ENCODE data around the gene MIS18A.

MIS18A gene

DNA sequence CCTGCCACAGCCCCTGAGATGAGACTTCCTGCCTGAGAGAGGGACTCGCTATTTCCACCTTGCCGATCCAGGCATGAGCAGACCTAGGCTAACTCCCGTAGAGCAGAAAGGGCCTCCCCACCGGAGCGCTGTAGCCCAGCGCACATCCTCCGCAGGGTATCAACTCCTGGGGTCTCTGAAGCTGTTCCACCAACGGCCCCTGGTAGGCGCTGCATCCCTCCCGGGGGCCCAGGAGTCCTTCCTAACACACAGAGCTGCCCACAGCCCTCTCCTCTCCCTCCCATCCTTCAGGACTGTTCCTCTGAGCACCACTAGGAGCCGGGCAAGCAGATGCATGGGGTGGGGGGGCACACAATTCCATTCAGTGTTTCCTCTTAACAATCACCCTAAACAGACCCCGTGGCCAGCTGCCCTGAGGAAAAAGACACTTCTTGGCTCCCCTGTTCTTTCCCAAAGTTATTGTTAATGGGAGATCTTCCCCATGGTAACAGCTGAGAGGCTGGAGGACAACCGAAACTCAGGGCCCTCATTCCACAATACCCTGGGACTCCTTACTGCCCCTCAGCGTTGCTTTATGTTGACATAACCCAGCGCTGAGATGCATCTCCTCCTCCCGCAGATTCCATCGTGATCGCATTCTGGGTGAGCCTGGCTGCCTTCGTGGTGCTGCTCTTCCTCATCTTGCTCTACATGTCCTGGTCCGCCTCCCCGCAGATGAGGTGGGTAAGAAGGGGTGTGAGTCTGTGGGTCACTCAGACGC is 27.4 kb upstream of the MIS18A start:
- H3K27ac ChIP-seq (ENCODE audit: insufficient read depth, low read length, poor library complexity, severe bottlenecking): no peak overlapping the region
- H3K27me3 ChIP-seq (replicated peaks; ENCODE audit: control insufficient read depth, insufficient read depth, low read length, poor library complexity, severe bottlenecking): no peaks in the 10 kb centered on the region
- no peak for DNase-seq
- H3K4me1 ChIP-seq (ENCODE audit: control insufficient read depth, insufficient read depth, low read length, poor library complexity, severe bottlenecking): no peaks in the 10 kb centered on the region
- no peak overlapping the region for H3K4me3 ChIP-seq (ENCODE audit: insufficient read depth, low read depth, low read length, poor library complexity, severe bottlenecking)
- H3K36me3 ChIP-seq (ENCODE audit: control insufficient read depth, insufficient read depth, low read length): no peaks in the 10 kb centered on the region
- H3K9me3 ChIP-seq (ENCODE audit: control insufficient read depth, low read length): no peaks in the 10 kb centered on the region

DNA sequence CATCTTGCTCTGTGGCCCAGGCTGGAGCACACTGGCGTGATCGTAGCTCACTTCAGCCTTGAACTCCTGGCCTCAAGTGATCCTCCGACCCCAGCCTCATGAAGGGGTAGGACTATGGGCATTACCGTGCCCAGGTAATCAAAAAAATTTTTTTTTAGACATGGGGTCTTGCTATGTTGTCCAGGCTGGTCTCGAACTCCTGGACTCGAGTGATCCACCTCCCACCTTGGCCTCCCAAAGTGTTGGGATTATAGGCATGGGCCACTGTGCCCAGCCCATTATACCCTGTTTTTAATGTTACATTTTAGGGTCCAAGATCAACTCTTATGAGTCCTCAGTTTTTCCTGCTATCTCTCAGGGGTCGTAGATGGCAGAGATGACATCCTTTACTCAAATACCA is 26.1 kb upstream of the MIS18A start:
- no peak for DNase-seq
- Histone ChIP-seq H3K9me3 (ENCODE audit: control insufficient read depth, low read length) (no peaks in the 10 kb centered on the region), H3K27ac (ENCODE audit: insufficient read depth, low read length, poor library complexity, severe bottlenecking) (no peak overlapping the region), H3K4me3 (ENCODE audit: insufficient read depth, low read depth, low read length, poor library complexity, severe bottlenecking) (no peak overlapping the region), H3K4me1 (ENCODE audit: control insufficient read depth, insufficient read depth, low read length, poor library complexity, severe bottlenecking) (no peaks in the 10 kb centered on the region), H3K27me3 (replicated peaks; ENCODE audit: control insufficient read depth, insufficient read depth, low read length, poor library complexity, severe bottlenecking) (no peaks in the 10 kb centered on the region), H3K36me3 (ENCODE audit: control insufficient read depth, insufficient read depth, low read length) (no peaks in the 10 kb centered on the region)

DNA sequence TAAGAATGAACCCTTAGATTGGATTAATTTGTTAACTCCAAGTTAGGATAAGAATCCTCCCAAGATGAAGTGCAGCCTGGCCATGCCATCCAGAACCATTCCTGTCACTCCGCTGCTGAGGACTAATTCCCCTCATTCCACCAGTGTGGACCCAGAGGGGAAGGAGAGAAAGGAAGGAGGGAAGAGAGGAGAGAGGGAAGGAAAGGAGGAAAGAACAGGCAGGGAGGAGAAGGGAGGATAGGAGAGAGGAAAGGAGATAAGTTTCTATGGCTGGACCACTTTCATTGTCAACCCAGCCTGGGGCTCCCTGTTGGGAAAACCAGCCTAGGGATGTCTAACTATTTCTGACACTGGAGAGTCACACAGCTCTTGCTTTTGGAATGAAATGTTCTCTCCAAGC is 24.5 kb upstream of the MIS18A start:
- H3K9me3 ChIP-seq (ENCODE audit: control insufficient read depth, low read length): no peaks in the 10 kb centered on the region
- no peaks in the 10 kb centered on the region for H3K36me3 ChIP-seq (ENCODE audit: control insufficient read depth, insufficient read depth, low read length)
- H3K27me3 ChIP-seq (replicated peaks; ENCODE audit: control insufficient read depth, insufficient read depth, low read length, poor library complexity, severe bottlenecking): no peaks in the 10 kb centered on the region
- H3K4me1 ChIP-seq (ENCODE audit: control insufficient read depth, insufficient read depth, low read length, poor library complexity, severe bottlenecking): no peaks in the 10 kb centered on the region
- no peak overlapping the region for H3K27ac ChIP-seq (ENCODE audit: insufficient read depth, low read length, poor library complexity, severe bottlenecking)
- no peak overlapping the region for H3K4me3 ChIP-seq (ENCODE audit: insufficient read depth, low read depth, low read length, poor library complexity, severe bottlenecking)
- no peak for DNase-seq

DNA sequence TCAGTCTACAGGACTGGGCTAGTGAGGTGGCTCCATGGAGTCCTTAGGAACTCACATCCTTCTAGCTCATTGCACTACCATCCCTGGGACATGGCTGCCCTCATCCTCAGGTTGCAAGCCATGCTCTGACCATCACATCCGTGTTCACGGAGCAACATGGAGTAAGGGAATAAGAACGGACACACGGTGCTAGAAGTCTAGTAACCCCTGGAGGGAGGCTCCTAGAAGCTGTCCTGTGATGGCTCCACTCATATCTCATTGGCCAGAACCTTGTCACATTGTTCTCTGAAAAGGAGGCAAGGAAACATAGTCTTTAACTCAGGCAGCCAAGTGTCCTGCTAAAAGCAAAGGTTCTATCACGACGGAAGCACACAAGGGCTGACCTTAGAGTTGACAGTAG is 23.7 kb upstream of the MIS18A start:
- Histone ChIP-seq H3K27me3 (replicated peaks; ENCODE audit: control insufficient read depth, insufficient read depth, low read length, poor library complexity, severe bottlenecking) (no peaks in the 10 kb centered on the region), H3K4me3 (ENCODE audit: insufficient read depth, low read depth, low read length, poor library complexity, severe bottlenecking) (no peak overlapping the region), H3K27ac (ENCODE audit: insufficient read depth, low read length, poor library complexity, severe bottlenecking) (no peak overlapping the region), H3K4me1 (ENCODE audit: control insufficient read depth, insufficient read depth, low read length, poor library complexity, severe bottlenecking) (no peaks in the 10 kb centered on the region), H3K9me3 (ENCODE audit: control insufficient read depth, low read length) (no peaks in the 10 kb centered on the region), H3K36me3 (ENCODE audit: control insufficient read depth, insufficient read depth, low read length) (no peaks in the 10 kb centered on the region)
- DNase-seq: no peak

DNA sequence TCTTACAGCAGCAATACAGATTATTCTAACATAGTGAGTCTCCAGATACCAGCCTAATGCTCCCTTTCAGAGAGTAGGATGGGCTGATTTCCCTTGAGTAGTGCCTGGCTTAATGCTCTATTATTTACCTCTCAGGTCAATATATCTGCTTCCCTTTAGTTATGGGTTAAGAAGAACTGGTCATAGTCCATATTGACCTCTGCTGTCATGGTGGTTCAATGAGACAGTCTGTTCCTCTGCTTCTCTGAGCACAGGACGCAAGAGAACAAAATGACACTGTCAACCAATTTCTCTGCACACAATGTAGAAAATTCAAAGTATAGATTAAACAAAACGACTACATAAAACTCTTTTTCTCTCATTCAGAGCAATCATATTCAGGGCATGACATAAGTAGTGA is 22.7 kb upstream of the MIS18A start:
- no peak overlapping the region for H3K4me3 ChIP-seq (ENCODE audit: insufficient read depth, low read depth, low read length, poor library complexity, severe bottlenecking)
- H3K27me3 ChIP-seq (replicated peaks; ENCODE audit: control insufficient read depth, insufficient read depth, low read length, poor library complexity, severe bottlenecking): no peaks in the 10 kb centered on the region
- H3K36me3 ChIP-seq (ENCODE audit: control insufficient read depth, insufficient read depth, low read length): no peaks in the 10 kb centered on the region
- H3K4me1 ChIP-seq (ENCODE audit: control insufficient read depth, insufficient read depth, low read length, poor library complexity, severe bottlenecking): no peaks in the 10 kb centered on the region
- no peak overlapping the region for H3K27ac ChIP-seq (ENCODE audit: insufficient read depth, low read length, poor library complexity, severe bottlenecking)
- no peaks in the 10 kb centered on the region for H3K9me3 ChIP-seq (ENCODE audit: control insufficient read depth, low read length)
- no peak for DNase-seq

DNA sequence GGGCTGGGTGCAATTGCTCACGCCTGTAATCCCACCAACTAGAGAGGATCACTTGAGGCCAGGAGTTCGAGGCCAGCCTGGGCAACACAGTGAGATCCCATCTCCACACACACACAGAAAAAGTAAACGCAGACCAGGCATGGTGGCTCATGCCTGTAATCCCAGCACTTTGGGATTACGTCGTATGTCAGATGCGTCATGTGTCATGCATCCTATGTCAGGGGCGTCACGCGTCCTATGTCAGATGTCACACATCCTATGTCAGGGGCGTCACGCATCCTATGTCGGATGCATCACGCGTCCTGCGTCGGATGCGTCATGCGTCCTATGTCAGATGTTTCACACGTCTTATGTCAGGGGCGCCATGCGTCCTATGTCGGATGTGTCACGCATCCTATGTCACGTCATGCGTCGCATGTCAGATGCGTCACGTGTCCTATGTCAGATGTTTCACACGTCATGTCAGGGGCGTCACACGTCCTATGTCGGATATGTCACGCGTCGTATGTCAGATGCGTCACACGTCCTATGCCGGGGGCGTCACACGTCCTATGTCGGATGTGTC is 21.4 kb upstream of the MIS18A start:
- no peaks in the 10 kb centered on the region for H3K27me3 ChIP-seq (replicated peaks; ENCODE audit: control insufficient read depth, insufficient read depth, low read length, poor library complexity, severe bottlenecking)
- H3K9me3 ChIP-seq (ENCODE audit: control insufficient read depth, low read length): no peaks in the 10 kb centered on the region
- H3K4me1 ChIP-seq (ENCODE audit: control insufficient read depth, insufficient read depth, low read length, poor library complexity, severe bottlenecking): no peaks in the 10 kb centered on the region
- H3K36me3 ChIP-seq (ENCODE audit: control insufficient read depth, insufficient read depth, low read length): no peaks in the 10 kb centered on the region
- no peak overlapping the region for H3K27ac ChIP-seq (ENCODE audit: insufficient read depth, low read length, poor library complexity, severe bottlenecking)
- no peak for DNase-seq
- no peak overlapping the region for H3K4me3 ChIP-seq (ENCODE audit: insufficient read depth, low read depth, low read length, poor library complexity, severe bottlenecking)

DNA sequence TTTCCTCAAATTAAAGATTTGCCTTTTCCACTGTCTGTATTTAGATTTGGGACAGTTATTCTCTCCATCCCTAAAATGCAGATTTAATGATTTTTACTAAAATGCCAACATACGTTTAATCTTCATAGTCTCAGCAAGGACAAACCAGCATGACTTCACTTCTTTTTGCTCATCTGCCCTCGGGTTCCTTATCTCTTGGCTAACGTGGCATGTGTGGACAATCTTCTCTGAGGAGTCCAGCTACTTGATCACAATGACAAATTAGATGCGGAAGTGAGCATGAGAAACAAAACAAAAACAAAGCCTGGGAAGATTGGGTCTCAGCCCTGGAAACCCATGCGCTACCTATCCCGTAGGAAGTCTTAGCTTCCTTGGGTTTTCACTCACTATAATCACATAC is 20.8 kb upstream of the MIS18A start:
- no peak overlapping the region for H3K4me3 ChIP-seq (ENCODE audit: insufficient read depth, low read depth, low read length, poor library complexity, severe bottlenecking)
- no peaks in the 10 kb centered on the region for H3K4me1 ChIP-seq (ENCODE audit: control insufficient read depth, insufficient read depth, low read length, poor library complexity, severe bottlenecking)
- no peak for DNase-seq
- no peaks in the 10 kb centered on the region for H3K36me3 ChIP-seq (ENCODE audit: control insufficient read depth, insufficient read depth, low read length)
- H3K9me3 ChIP-seq (ENCODE audit: control insufficient read depth, low read length): no peaks in the 10 kb centered on the region
- H3K27me3 ChIP-seq (replicated peaks; ENCODE audit: control insufficient read depth, insufficient read depth, low read length, poor library complexity, severe bottlenecking): no peaks in the 10 kb centered on the region
- H3K27ac ChIP-seq (ENCODE audit: insufficient read depth, low read length, poor library complexity, severe bottlenecking): no peak overlapping the region

DNA sequence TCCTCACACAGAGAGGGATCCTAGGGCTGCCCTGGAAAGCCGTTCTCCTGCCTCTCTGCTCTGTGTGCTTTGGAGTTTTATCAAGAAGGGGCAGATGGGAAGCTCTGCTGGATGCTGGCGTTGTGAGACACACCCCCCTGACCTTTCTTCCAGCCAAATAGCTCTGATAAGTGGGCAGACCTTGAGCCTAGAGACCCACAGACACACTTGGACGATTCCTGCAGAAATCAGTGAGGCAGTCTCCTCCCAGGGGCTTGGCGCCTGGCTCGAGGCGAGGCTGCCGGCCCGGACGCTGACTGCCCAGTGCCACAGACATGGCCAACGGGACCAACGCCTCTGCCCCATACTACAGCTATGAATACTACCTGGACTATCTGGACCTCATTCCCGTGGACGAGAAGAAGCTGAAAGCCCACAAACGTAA is 19.8 kb upstream of the MIS18A start, which contains the start of gene MRAP:
MRAP (plus strand) TSS at position 198 of the 424 bp plus-strand sequence; CDS start at position 315, 117 bp downstream.
- Histone ChIP-seq H3K27me3 (replicated peaks; ENCODE audit: control insufficient read depth, insufficient read depth, low read length, poor library complexity, severe bottlenecking) (no peaks in the 10 kb centered on the region), H3K4me3 (ENCODE audit: insufficient read depth, low read depth, low read length, poor library complexity, severe bottlenecking) (no peak within 1 kb of the TSS), H3K36me3 (ENCODE audit: control insufficient read depth, insufficient read depth, low read length) (no peaks in the 10 kb centered on the region), H3K9me3 (ENCODE audit: control insufficient read depth, low read length) (no peaks in the 10 kb centered on the region), H3K4me1 (ENCODE audit: control insufficient read depth, insufficient read depth, low read length, poor library complexity, severe bottlenecking) (no peaks in the 10 kb centered on the region), H3K27ac (ENCODE audit: insufficient read depth, low read length, poor library complexity, severe bottlenecking) (no peak within 1 kb of the TSS)
- DNase-seq: no peak

DNA sequence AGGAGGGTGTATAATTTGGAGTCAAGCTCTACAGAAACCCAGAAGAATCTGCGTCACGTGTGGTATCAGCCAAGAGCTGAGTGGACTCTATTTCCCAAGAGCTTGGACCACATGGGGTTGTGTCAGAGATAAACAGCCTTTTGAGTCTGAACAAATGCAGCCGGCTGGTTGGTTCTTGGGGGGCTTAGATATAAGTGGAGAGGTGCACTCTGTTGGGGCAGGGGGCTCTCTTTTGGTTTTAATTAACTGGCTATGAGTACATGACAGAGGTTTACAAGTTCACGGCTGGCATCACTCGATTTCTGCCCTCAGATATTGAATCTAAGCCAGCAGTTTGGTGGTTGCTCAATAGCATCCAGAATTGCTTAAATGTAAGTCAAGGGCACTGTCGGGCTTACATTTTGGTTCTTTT is 19.3 kb upstream of the MIS18A start:
- no peak for DNase-seq
- Histone ChIP-seq H3K27ac (ENCODE audit: insufficient read depth, low read length, poor library complexity, severe bottlenecking) (no peak overlapping the region), H3K9me3 (ENCODE audit: control insufficient read depth, low read length) (no peaks in the 10 kb centered on the region), H3K4me1 (ENCODE audit: control insufficient read depth, insufficient read depth, low read length, poor library complexity, severe bottlenecking) (no peaks in the 10 kb centered on the region), H3K4me3 (ENCODE audit: insufficient read depth, low read depth, low read length, poor library complexity, severe bottlenecking) (no peak overlapping the region), H3K27me3 (replicated peaks; ENCODE audit: control insufficient read depth, insufficient read depth, low read length, poor library complexity, severe bottlenecking) (no peaks in the 10 kb centered on the region), H3K36me3 (ENCODE audit: control insufficient read depth, insufficient read depth, low read length) (no peaks in the 10 kb centered on the region)

DNA sequence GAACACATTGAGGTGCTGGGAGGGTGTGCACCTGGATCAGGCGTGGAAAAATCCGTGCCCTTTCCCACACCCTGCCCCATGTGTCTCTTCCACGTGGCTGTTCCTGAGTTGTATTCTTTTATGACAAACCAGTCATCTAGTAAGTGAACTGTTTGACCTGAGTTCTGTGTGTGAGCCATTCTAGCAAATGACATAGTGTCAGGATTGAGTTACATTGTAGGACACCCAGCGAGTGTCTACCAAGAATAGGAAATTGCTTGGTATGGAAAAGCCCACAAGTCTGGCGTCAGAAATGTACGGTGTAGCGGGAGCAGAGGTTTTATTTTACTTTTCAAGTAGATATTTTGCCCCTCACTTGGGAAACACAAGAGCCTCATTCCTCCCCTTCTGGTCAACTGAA is 18.6 kb upstream of the MIS18A start:
- Histone ChIP-seq H3K4me1 (ENCODE audit: control insufficient read depth, insufficient read depth, low read length, poor library complexity, severe bottlenecking) (no peaks in the 10 kb centered on the region), H3K27ac (ENCODE audit: insufficient read depth, low read length, poor library complexity, severe bottlenecking) (no peak overlapping the region), H3K9me3 (ENCODE audit: control insufficient read depth, low read length) (no peaks in the 10 kb centered on the region), H3K27me3 (replicated peaks; ENCODE audit: control insufficient read depth, insufficient read depth, low read length, poor library complexity, severe bottlenecking) (no peaks in the 10 kb centered on the region), H3K36me3 (ENCODE audit: control insufficient read depth, insufficient read depth, low read length) (no peaks in the 10 kb centered on the region), H3K4me3 (ENCODE audit: insufficient read depth, low read depth, low read length, poor library complexity, severe bottlenecking) (no peak overlapping the region)
- DNase-seq: no peak
